Activated naive CD4-positive, alpha-beta T cell (primary cell): ENCODE data around the gene TAX1BP3.

ENCODE experiments used
- DNase-seq, 4 experiments: peaks; one replicate each; lab custom pipeline; 2025; lab: John Stamatoyannopoulos, UW

Gene TAX1BP3

DNA sequence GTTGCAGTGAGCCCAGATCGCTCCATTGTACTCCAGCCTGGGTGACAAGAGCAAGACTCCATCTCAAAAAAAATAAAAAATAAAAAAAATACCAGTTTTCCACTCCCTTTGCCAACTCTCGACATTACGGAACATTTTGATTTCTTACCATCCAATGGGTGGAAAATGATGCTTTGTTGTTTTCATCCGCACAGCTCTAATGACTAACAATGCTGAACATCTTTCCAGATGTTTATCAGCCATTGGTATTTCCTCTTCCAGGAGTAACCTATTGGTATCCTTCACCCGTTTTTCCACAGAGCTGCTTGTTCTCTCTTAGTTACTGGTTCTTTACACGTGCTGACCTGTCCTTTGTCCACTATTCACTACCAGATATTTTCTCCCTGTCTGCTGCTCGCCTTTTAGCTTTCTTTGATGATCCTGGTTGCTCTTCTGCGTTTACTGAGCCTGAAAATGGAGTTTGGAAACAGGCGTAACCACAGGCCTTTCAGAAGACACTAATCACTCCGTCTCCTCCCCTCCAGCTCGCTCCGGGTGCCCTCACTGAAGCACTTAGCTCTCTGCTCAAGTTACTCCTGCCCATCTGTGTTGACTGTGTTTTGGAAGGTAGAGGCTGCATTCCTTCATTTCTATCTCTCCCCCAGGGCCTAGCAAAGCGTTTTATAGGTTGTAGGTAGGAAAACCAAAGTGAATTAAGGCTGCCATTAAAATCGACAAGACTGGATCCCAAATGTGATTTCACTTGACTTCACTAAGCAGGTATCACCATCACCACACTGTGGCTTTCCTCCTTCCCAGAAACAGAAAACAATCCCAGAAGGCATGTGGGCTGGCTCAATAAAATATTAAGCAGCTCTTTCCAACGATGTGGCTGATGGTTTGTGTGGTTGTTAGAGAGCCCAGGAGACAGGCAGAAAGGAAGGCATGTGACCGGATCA is 41.3 kb downstream of the TAX1BP3 start:
- DNase-seq: no peak

DNA sequence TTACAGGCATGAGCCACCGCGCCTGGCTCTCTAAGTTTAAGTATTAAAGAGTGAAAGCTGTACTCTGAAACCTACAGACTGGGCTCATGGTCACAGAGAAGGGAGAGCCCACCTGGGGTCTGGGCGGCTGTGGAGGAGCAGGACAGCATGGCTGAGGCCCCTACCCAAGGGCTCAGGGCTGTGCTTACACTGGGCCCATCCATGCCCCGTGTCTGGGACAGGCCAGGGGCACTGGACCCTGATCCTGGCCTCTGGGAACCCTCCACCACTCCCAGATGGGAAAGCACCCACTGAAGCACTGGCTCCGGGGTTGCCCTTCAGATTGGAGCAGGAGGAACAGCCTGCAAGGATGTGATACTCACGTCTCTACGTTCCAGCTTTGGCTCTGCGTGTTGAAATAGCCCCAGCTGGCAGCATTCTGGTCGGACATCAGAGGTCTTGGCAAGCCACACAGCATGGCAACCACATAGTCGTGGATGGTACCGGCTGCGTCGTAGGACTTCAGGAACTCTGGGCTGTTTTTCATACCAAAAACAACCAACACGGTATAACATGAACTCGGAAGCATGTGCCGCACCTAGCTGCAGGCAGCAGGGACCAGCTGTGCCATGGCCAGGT is 45.3 kb downstream of the TAX1BP3 start:
- no peak for DNase-seq

DNA sequence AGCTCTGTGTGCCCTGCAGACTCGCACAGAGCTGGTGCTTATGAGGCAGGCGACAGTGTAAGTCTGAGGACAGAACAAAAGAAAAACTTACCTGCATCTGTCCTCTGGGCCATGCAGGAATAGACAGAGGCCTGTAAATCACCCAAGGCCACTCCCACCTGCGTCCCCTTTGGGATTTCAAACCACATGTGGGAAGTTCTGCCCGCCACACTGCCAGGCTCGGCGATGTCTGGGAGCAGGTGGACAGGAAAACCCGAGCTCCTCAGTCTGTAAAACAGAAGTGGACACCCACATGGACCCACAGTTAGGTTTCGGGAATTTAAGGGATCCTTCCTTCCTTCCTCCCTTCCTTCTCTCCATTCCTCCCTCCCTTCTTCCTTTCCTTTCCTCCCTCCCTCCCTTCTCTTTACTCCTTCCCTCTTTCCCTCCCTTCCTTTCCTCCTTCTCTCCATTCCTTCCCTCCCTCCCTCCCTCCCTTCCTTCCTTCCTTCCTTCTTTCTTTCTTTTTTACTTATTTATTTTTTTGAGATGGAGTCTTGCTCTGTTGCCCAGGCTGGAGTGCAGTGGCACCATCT is 47.1 kb downstream of the TAX1BP3 start:
- no peak for DNase-seq

DNA sequence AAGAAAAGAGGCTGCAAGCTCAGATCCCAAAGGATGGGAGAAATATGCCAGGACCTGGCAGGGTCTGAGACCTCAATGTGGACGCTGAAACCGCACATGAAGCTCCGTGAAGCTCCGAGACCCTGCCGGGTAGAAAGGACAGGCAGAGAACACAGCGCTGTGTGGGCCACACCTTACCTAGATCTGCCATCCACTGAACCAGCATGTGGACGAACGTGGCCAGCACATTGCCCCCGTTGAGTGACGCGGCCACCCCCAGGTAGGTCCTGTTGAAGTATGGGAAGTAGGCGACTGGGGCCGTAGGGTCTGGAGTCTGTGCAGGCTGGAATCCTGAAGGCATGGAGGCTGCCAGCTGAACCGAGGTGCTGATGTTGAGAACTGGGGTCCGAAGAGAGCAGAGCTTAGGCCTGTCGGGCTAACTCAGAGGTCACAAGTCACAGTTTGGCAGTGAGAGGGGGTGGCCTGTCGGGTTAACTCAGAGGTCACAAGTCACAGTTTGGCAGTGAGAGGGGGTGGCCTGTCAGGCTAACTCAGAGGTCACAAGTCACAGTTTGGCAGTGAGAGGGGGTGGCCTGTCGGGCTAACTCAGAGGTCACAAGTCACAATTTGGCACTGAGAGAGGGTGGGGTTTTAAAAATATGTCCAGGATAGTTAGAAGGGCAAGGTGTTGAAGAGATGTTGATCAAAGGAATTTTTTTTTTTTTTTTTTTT is 53.1 kb downstream of the TAX1BP3 start:
- DNase-seq: no peak

DNA sequence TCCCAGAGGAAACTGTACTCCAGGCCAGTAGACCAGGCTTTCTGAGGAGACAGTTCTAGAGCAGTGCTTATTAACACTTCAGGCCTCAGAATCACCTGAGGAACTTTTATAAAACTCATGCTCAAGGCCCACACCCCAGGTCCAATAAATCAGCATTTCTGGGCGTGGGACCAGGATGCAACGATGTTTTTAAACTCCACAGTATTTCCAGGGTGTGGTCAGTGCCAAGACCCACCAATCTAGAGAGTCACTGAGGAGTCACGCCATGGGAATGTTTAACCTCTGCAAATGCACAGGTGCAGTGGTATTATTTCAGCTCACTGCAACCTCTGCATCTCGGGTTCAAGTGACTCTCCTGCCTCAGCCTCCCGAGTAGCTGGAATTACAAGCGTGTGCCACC is 55.3 kb downstream of the TAX1BP3 start:
- DNase-seq: no peak
